Lower lobe of right lung (tissue), 2 donors: Measurements from ENCODE around the gene AFAP1. TPM values are rescaled to one million over a fixed set of nuclear protein-coding genes. Genes with fewer than 3 reads are reported as not detected.

ENCODE experiments used
- ATAC-seq, 2 donors: fragments of 200-7000 bp; cut with Tn5 transposase; one replicate each; pipeline ENCODE4 v1.9.1; 2020 to 2022; ENCODE audit warnings: mild to moderate bottlenecking in 2 of 2, moderate library complexity in 2 of 2
- DNase-seq: peaks from one replicate; pipeline ENCODE4 v3.0.0-alpha.2; 2020
- H3K27ac ChIP-seq: fragments of 200-600 bp; one replicate; pipeline ENCODE4 v1.8.0; 2022
- H3K27me3 ChIP-seq: fragments of 200-600 bp; one replicate; pipeline ENCODE4 v1.8.0; 2022; ENCODE audit warnings: low read depth
- H3K36me3 ChIP-seq: fragments of 200-600 bp; one replicate; pipeline ENCODE4 v1.8.0; 2022; ENCODE audit warnings: mild to moderate bottlenecking
- H3K4me1 ChIP-seq: fragments of 200-600 bp; one replicate; pipeline ENCODE4 v1.8.0; 2022
- H3K4me3 ChIP-seq: fragments of 200-600 bp; one replicate; pipeline ENCODE4 v1.8.0; 2022; ENCODE audit warnings: mild to moderate bottlenecking
- H3K9me3 ChIP-seq: fragments of 200-600 bp; one replicate; pipeline ENCODE4 v1.8.0; 2022
- intact Hi-C: fragments of 100-400 bp; cut with DNase I; formaldehyde crosslinking; loops from one replicate; pipeline ENCODE4 v1.11.0; 2022
- total RNA-seq: library from RNA; stranded (reverse); fragmentation: NEBNext Ultra II Directional; extraction: Animal tissue kit (Norgen Biotek cat#: 25700); gene quantifications from one replicate; pipeline ENCODE4 v1.2.1, GENCODE V29; 2021
- TF ChIP-seq, protein P1 (sequence below): fragments of 200-600 bp; IDR thresholded peaks from one replicate; pipeline ENCODE4 v1.8.0; 2022; ENCODE audit warnings: antibody characterized with exemption, mild to moderate bottlenecking
- donor health status: DM: no; HTN: yes; CAD: no; lungs with severe emphysema.

Gene AFAP1
- total RNA-seq, 1 donor from 2014 or later: 21.0 TPM

DNA sequence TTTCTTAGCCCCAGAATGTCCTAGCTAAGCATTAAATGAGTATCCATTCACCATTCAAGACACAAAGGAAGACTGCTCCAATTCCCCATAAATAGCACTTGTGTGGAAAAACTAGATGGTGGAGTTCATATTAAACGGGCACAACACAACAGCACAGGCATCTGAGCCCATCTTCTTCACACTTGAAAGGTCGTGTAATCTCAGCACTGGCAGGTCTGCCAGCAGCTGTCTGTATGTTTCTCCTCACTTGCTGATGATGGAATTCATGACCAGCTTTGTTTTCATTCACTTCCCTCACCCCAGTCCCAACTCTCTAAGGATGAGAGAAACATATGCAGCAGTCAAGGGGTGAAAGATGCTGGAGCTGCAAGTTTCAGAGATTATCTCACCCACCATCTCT lies 148.7 kb downstream of the AFAP1 start:
- Histone ChIP-seq H3K4me1 (peaks cover 18% of the 10 kb centered on the region), H3K27me3 (no peaks in the 10 kb centered on the region), H3K27ac (no peak overlapping the region), H3K9me3 (no peaks in the 10 kb centered on the region), H3K36me3 (peaks cover 19% of the 10 kb centered on the region), H3K4me3 (no peak overlapping the region)
- intact Hi-C loops: no loop called here
- no peak for DNase-seq
- ATAC-seq: no peak
- TF ChIP-seq, protein P1, sequence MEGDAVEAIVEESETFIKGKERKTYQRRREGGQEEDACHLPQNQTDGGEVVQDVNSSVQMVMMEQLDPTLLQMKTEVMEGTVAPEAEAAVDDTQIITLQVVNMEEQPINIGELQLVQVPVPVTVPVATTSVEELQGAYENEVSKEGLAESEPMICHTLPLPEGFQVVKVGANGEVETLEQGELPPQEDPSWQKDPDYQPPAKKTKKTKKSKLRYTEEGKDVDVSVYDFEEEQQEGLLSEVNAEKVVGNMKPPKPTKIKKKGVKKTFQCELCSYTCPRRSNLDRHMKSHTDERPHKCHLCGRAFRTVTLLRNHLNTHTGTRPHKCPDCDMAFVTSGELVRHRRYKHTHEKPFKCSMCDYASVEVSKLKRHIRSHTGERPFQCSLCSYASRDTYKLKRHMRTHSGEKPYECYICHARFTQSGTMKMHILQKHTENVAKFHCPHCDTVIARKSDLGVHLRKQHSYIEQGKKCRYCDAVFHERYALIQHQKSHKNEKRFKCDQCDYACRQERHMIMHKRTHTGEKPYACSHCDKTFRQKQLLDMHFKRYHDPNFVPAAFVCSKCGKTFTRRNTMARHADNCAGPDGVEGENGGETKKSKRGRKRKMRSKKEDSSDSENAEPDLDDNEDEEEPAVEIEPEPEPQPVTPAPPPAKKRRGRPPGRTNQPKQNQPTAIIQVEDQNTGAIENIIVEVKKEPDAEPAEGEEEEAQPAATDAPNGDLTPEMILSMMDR: no peak

DNA sequence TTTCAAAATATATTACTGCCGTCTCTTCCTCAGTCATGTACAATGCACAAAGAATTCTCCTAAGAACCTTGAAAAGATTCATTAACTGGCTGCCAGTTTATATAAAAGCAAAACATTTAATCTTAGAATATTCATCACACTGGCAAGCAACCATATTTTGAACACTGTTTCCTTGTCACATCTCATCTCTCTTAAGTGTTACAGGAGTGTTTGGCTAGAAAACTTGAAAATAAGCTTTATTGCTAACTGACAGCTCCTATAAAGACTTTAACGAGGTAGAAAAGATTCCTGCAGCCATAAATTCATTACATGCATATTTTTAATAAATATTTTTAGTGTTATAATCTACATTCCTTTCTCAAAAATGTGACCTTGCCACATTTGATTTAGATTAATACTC lies 149.6 kb downstream of the AFAP1 start:
- H3K9me3 ChIP-seq: no peaks in the 10 kb centered on the region
- ATAC-seq (no peak), DNase-seq (no peak)
- no peaks in the 10 kb centered on the region for H3K27me3 ChIP-seq
- peaks cover 28% of the 10 kb centered on the region for H3K36me3 ChIP-seq
- no peak overlapping the region for H3K27ac ChIP-seq
- TF ChIP-seq, protein P1: no peak
- H3K4me3 ChIP-seq: no peak overlapping the region
- intact Hi-C loops: no loop called here
- H3K4me1 ChIP-seq: peaks cover 18% of the 10 kb centered on the region

DNA sequence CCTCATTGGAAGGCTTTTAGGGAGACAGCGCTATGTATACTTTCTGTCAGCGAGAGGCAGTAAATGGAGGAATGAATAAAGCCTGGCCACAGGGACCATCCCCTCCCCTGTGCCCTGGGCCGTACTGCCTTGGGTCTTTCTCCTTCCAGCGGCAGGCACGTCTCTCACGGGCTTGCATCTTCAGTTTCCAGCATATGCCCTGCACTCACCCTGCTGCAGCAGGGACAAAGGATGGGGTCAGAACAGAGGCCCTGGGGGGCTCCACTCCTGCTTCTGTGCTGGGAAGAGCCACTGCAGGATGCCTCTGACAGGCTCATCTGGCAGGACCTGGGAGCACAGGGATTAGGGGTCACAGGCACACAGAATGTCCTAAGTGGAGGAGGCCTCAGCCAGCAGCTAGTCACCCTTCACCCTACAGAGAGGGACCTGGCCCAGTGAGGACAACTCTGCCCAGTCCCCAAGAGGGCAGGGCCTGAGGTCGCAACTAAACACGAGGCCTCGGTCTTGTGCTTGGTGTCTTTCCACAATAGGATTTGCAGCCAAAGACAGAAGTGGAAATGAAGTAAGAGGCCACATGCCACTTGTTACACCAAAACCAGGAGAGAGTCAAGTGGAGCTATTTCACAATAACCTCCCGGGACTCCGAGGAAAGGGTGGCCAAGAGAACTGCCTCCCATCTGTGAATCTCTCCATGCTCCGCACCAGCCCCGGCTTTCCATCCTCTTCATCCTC lies 150.8 kb downstream of the AFAP1 start:
- Histone ChIP-seq H3K9me3 (no peaks in the 10 kb centered on the region), H3K4me1 (peaks cover 18% of the 10 kb centered on the region), H3K36me3 (peaks cover 39% of the 10 kb centered on the region), H3K4me3 (no peak overlapping the region), H3K27ac (peak overlapping the region; percentile 60), H3K27me3 (no peaks in the 10 kb centered on the region)
- intact Hi-C loops: no loop called here
- peak; percentile 80 for DNase-seq
- peak; percentile 77 to 89 for ATAC-seq
- TF ChIP-seq, protein P1: no peak

DNA sequence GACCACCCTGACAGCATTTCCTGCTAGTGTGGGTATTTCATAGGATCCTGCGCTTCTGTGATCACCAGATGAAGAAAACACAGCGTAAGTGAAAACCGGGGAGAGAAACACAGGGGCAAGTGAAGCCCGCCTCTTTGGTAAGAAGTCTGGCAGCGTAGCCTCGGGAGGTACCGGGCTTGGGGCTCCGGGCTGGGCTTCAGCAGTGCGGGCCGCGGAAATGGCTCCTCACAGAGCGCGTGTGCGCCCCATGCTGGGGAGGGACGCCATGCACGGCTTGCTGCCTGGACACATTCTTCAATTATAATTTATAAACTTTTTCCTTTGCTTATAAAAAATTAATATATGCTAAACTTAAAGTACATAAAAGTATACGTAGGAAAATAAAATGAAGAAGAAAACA lies 151.5 kb downstream of the AFAP1 start:
- H3K4me3 ChIP-seq: no peak overlapping the region
- H3K27ac ChIP-seq: no peak overlapping the region
- TF ChIP-seq, protein P1: no peak
- H3K27me3 ChIP-seq: no peaks in the 10 kb centered on the region
- H3K9me3 ChIP-seq: no peaks in the 10 kb centered on the region
- peaks cover 36% of the 10 kb centered on the region for H3K36me3 ChIP-seq
- intact Hi-C loops: no loop called here
- H3K4me1 ChIP-seq: peaks cover 18% of the 10 kb centered on the region
- no peak for ATAC-seq
- DNase-seq: peak; percentile 44

DNA sequence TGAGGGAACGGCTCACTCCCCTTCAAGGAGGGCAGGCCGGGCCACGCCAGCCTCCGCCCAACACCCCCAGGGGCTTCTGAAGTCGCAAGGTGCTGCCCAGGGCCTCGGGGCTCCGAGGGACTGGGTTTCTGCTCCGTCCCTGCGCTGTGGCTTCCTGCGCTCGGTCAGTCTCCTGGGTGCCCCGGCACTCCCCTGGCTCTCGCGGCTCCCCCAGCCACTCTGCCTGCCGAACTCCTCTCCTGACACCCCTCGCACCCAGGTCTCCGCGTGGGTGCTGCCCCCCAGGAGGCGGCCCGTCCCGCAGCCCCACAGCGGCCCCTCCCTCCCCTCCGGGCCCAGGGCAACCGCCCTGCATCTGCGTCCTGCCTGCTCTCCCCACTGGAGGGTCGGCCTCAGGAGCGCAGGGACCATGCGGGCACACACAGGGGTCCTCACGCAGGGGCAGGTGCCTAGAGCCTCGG lies 151.9 kb downstream of the AFAP1 start:
- no peaks in the 10 kb centered on the region for H3K9me3 ChIP-seq
- DNase-seq (peak; percentile 42), ATAC-seq (no peak)
- peaks cover 31% of the 10 kb centered on the region for H3K36me3 ChIP-seq
- H3K4me1 ChIP-seq: peaks cover 18% of the 10 kb centered on the region
- intact Hi-C loops: no loop called here
- TF ChIP-seq, protein P1: no peak
- H3K27ac ChIP-seq: no peak overlapping the region
- no peaks in the 10 kb centered on the region for H3K27me3 ChIP-seq
- H3K4me3 ChIP-seq: no peak overlapping the region
